Lung microvascular endothelial cell (primary cell): ENCODE measurements around the gene CDCA8. TPM values are rescaled to one million over a fixed set of nuclear protein-coding genes. Genes with fewer than 3 reads are reported as not detected.

Experiments used
- DNase-seq, 2 donors: peaks; one replicate each; pipeline versions ENCODE4 v3.0.0 to v3.0.0-alpha.2; 2010; ENCODE audit warnings: low read depth in 2 of 2
- total RNA-seq: library from RNA; depleted of rRNA; stranded (reverse); fragments of >200 nt; gene quantifications from 2 replicates; pipeline ENCODE4 v1.2.1, GENCODE V29; 2014

The CDCA8 gene
- total RNA-seq, result 1.4 and 5.7 TPM in 2 replicates

DNA sequence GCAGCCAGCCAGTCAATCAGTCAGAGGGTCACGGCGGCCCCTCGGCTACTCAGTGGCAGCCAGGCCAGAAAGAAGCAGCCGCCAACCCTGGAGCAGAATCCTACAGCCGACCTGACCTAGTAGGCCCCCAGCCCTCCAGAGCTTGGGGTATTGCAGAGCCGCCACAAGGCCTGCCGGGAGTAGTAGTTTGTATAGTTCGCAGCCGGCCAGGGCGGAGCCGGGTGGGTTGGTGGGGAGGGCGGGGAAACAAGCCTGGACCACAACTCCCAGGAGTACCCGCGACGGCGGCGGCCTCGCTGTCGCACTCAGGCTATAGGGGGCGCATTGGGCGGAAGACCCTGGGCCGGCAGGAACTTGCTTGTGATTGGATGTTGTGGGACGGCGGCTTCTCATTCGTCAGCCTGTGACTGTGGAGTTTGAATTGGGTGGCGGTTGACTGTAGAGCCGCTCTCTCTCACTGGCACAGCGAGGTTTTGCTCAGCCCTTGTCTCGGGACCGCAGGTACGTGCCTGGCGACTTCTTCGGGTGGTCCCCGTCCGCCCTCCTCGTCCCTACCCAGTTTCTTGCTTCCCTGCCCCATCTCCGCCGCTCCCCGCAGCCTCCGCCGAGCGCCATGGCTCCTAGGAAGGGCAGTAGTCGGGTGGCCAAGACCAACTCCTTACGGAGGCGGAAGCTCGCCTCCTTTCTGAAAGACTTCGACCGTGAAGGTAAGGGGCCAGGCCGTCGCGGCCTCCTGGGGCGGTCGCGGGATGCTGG is at the start of gene CDCA8:
Gene CDCA8, plus strand, starts transcription at position 439 of the 756 bp plus-strand sequence. Its CDS starts 175 bp downstream, at position 614.
- DNase-seq, result peak; percentile 99

DNA sequence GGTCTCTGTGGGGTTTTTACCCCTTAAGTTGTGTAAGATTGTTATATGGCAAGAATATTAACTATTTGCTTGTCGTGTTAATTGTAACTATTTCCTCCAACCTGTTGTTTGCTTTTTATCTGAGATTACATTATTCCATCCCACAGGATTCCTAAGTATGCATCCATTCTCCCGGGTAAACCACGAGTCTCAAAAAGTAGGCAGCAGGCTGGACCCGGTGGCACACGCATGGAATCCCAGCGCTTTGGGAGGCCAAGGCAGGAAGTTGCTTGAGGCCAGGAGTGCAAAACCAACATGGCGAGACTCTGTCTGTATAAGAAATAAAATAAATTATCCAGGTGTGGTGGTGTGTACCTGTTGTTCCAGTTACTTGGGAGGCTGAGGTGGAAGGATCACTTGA is 45.0 kb upstream of the CDCA8 start:
- DNase-seq, result no peak

- DNase-seq, result no peak
Observed at GRCh38 chr1:37650173-37650572, 42.1 kb upstream of the CDCA8 start.

GRCh38 chr1:37650721-37651120 is 41.6 kb upstream of the CDCA8 start:
- DNase-seq, result no peak

GRCh38 chr1:37651803-37652202 is 40.5 kb upstream of the CDCA8 start:
- DNase-seq, result no peak

DNA sequence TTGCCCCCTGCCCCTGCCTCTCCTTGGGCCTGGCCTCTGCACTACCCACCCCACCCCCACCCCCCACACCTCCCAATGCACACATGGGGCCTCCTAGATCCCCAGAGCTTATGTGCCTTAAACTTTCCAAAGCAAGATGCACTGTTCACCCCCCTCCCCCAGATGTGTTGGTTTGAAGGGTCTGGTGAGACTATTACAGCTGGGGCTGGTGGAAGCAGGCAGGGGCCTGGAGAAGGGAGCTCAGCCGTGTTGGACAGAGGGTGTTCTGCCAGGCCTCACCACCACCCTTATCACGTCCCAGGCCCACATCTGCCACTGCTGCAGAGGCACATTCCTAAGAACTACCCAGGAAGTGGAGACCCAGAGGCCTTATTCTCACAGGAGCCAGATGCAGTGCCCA is 39.3 kb upstream of the CDCA8 start:
- DNase-seq, result no peak

DNA sequence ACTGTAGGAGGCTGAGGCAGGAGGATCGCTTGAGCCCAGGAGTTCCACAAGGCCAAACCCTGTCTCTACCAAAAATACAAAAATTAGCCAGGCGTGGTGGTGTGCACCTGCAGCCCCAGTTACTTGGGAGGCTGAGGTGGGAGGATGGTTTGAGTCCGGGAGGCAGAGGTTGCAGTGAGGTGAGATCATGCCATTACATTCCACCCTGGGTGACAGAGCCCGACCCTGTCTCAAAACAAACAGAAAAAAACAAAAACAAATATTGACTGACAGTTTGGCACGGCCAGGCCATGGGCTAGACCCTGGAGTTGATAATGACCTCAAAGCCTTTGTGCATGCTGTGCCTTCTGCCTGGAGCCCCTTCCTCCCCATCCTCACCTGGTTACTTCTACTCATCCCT is 38.4 kb upstream of the CDCA8 start:
- DNase-seq, result no peak

DNA sequence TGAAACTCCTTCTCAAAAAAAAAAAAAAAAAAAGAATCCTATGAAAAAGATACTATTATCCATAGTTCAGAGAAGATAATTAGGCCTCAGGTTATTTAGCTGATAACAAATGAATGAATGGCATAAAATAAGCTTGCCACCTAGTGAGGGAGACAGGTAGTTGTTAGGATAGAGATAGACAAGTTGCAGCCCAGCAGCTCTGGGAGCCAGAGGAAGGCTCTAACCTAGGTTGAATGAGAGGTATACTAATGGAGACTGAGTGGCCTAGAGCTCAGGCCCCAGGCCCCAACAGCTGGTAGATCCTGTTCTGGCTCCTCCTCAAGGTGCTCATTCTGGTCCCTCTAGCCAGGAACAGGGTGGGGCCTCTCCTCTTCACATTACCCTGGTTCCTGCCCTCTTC is 37.0 kb upstream of the CDCA8 start:
- DNase-seq, result no peak

DNA sequence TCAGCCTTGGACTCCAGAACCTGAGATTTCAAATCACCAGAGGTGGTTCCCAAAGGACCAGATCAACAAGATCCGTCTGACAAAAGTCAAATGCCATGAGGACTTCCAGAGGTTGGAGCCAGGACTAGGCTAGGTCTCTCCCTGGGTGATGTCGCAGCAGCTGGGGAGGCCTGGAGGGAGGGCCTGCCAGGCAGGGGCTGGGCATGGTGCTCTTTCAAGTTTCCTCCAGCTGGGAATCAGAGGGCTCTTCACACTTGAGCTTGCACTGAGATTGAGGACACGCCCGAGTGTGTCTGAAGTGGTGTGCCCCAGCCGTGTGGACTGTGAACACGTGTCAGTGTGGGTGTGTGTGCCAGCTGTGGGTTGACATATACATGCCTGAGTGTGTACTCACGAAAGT is 36.3 kb upstream of the CDCA8 start:
- no peak for DNase-seq

DNA sequence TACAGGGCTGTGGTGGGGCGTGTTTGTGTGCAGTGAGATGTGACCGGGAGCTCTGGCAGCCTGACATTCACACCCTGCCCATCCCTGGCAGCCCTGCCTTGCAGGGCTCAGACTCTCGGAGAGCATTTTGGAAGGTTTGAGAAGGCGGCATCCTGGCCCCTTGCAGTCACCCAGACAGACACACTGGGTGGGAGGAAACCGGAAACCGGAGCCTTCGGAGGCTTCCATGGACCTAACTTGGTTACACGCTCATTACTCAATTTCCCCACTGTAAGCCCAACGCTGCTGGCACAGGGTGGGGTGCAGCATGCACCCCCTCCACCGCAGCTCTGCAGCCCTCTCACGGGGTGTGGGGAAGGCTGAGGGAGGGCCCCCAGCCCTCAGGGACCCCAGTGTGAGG is 35.4 kb upstream of the CDCA8 start:
- DNase-seq, result no peak

DNA sequence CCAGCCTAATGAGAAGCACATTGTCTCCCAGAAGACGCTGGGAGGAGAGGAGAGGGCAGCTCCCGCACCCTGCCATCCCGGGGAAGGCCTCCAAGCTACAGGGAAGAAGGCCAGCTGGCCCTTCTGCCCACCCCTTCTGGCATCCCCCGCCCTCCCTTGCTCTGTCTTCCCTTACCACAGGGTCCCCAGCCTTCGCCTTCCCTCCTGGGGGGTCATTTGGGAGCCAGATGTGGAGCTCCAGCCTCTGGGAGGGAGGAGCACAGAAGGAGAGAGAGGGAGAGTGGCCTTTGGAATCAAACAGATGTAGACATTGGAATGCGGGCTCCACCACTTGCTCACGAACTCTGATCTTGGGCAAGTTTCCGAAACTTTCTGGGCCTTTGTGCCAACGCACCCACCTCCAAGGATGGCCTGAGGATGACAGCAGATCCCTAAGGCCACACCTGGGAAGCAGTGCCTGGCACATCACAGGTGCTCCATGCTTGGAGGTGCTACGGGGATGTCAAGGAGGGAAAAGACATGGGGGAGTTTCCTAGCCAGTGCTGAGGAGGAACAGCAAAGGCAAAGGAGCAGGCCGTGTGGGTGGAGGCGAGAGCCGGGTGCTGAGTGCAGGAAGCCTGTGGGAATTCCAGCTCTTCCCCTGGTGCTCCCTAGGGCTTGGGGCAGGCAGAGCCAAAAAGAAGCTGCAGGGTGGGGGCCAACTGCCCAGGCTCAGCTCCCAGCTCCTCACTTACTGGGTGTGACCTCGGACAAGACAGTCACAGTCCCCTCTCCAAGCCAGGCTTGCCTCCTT is 34.5 kb upstream of the CDCA8 start:
- no peak for DNase-seq

- DNase-seq, result no peak
Observed at GRCh38 chr1:37658486-37658885, 33.8 kb upstream of the CDCA8 start.

DNA sequence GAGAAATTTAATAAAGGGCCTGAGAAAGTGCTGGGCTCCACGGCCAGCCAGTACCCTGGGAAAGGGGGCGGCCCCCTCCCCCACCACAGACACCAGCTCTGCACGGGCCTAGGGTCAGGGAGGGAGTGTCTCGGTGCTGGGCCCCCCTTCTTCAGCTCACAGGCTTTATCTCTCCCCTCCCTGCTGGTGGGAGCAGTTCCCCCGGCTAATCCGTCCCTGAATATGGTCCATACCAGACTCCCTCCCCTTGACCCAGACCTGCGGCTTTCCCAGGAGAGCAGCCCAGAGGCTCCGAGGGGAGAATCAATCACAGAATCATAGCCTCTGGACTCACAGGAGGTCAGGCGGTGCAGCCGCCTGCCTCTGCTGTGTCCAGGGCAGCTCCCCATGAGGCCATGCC is 31.7 kb upstream of the CDCA8 start:
- no peak for DNase-seq

GRCh38 chr1:37661401-37661800 is 30.9 kb upstream of the CDCA8 start:
- DNase-seq, result no peak

DNA sequence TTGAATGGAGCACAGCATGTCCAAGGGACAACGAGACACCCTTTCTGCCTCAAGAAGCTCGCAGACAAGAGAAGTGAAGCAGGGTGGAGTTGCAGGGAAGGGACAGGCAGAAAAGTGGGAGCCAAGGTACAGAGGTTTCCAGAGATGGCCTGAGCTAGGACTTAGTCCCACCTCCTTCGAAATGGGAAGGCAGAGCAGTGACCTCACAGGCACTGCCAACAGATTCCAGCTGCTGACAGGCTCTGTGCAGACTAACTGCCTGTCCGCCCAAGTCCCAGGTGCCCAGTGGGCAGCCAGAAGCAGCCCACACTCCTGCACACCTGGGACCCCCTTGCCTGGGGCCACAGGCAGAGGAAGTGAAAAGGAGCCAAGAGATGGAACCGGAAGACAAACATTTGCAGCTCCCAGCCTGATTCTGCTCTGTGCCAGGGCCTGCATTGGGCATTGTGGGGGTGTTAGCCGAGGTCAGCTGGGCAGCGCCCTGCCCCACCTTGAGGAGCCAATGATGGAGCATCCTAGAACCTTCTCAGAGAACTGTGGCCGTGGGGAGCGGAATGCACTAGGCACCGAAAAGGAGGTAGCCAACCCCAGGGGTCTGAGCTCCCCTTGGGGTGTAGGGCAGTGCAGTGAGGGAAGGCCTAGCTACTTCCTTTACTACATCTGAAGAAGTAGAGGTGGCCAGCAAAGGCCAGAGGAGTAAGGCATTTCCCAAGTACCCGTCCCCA is 30.1 kb upstream of the CDCA8 start:
- DNase-seq, result no peak

- DNase-seq, result no peak
Observed at GRCh38 chr1:37663426-37664000, 28.8 kb upstream of the CDCA8 start.

DNA sequence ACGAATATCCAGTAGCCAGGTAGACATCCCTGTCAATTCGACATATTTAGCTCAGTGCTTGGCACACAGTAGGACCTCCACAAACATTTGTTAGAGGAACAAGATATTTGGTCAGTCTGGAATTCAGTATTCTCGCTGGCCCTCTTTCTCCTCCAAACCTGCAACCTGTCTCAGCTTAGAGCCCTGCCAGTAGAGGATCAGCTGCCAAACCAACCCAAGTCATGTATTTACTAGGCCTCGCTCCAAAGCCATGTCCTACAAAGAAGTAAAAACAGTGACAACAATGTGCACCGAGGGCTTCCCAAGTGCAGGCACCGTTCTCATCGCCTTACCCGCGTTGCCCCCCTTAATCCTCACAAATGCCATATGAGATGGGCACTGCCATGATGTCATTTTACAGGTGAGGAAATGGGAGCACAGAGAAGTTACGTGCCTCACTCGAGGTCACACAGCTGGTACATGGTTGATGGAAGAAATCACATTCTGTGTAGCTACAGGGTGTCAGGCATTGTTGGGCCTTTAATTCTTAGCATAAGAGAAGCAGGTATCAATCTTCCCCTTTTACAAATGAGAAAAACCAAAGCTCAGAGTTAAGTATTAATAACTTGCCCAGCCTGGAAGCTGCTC is 26.0 kb upstream of the CDCA8 start:
- DNase-seq, result no peak

- no peak for DNase-seq
Observed at GRCh38 chr1:37667023-37667671, 25.2 kb upstream of the CDCA8 start.

DNA sequence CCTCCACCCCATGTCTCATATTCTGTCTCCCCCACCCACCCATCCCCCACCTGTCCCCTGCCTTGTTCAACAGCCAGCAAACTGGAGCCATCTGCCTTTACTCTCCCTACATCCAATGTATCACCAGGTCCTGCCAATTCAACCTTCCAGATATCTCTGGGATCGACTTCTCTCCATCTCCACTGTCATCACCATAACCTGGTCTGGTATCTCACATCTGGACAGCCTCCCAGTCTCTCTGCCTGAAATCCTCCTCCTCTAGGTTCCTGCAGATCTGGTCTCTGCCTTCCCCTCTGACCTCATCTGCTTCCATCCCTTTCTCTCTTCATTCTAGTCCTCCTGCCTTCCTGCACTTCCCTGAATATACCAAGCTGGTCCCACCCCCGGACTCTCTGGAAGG is 22.2 kb upstream of the CDCA8 start:
- no peak for DNase-seq

DNA sequence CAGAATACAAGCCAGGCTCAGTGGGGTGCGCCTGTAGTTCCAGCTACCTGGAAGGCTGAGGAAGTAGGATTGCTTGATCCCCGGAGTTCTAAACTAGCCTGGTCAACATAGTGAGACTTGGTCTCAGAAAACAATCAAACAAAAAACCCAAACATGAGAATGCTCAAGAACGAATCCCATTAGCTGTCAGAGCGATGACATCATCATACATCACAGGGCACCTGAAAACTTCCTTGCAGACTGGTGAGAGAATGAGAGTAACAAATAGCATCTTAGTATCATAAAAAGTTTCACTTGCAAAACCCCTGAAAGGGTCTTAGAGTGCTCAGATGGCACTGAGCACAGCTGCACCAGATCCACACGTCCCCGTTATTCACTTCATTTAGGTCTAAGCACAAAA is 21.1 kb upstream of the CDCA8 start:
- DNase-seq, result no peak
